Fibroblast of lung (primary cell): ENCODE data around the gene POMT1. TPM values are rescaled to one million over a fixed set of nuclear protein-coding genes. Genes with fewer than 3 reads are reported as not detected.

Source experiments
- DNase-seq, 2 donors: peaks; one replicate each; pipeline versions ENCODE4 v3.0.0 to v3.0.0-alpha.2; 2010; ENCODE audit warnings: low read depth in 2 of 2
- H2AFZ ChIP-seq: 2 replicates; pipeline ENCODE4 v1.5.1; 2012; ENCODE audit warnings: low read length, control low read depth, inconsistent platforms
- H3K27ac ChIP-seq: 2 replicates; pipeline ENCODE4 v1.5.1; 2011; ENCODE audit warnings: low read length, control low read depth; ENCODE audit not compliant: insufficient read depth
- H3K27me3 ChIP-seq: 2 replicates; pipeline ENCODE4 v1.5.1; 2011; ENCODE audit warnings: mild to moderate bottlenecking, low read length; ENCODE audit not compliant: control insufficient read depth, insufficient read depth
- H3K36me3 ChIP-seq: 2 replicates; pipeline ENCODE4 v1.5.1; 2011; ENCODE audit warnings: low read length; ENCODE audit not compliant: control insufficient read depth, insufficient read depth
- H3K4me1 ChIP-seq: 2 replicates; pipeline ENCODE4 v1.5.1; 2011; ENCODE audit warnings: low read length; ENCODE audit not compliant: control insufficient read depth, insufficient read depth; ENCODE audit errors: extremely low read depth
- H3K4me2 ChIP-seq: 2 replicates; pipeline ENCODE4 v1.5.1; 2011; ENCODE audit warnings: low read length, control low read depth; ENCODE audit not compliant: insufficient read depth; ENCODE audit errors: extremely low read depth
- H3K4me3 ChIP-seq, 4 experiments: fragments of 200-600 bp in 1 of 4; sonication (generic) in 1 of 4; replicated peaks in 1 of 4; 2 replicates each; pipeline ENCODE4 v1.5.1; 2011 to 2016; ENCODE audit warnings: low read length in 4 of 4, low read depth in 3 of 4, mild to moderate bottlenecking in 3 of 4, control low read depth in 2 of 4, inconsistent platforms in 1 of 4, mixed read lengths in 1 of 4; ENCODE audit not compliant: insufficient read depth in 1 of 4; ENCODE audit errors: control extremely low read depth in 1 of 4
- H3K79me2 ChIP-seq: 2 replicates; pipeline ENCODE4 v1.5.1; 2012; ENCODE audit warnings: mild to moderate bottlenecking, low read length, inconsistent platforms; ENCODE audit not compliant: control insufficient read depth, insufficient read depth
- H3K9ac ChIP-seq: 2 replicates; pipeline ENCODE4 v1.5.1; 2011; ENCODE audit warnings: mild to moderate bottlenecking, low read length, control low read depth; ENCODE audit not compliant: insufficient read depth
- H3K9me3 ChIP-seq: 2 replicates; pipeline ENCODE4 v1.5.1; 2012; ENCODE audit warnings: low read depth, low read length; ENCODE audit not compliant: control insufficient read depth, insufficient read depth
- H4K20me1 ChIP-seq: 2 replicates; pipeline ENCODE4 v1.5.1; 2011; ENCODE audit warnings: low read length; ENCODE audit not compliant: control insufficient read depth, insufficient read depth; ENCODE audit errors: extremely low read depth
- CTCF ChIP-seq, 2 donors: IDR thresholded peaks in 1 of 2; conservative IDR thresholded peaks in 1 of 2; 1 replicate in 1 of 2; 2 replicates in 1 of 2; pipeline ENCODE4 v1.5.1; 2011 to 2012; ENCODE audit warnings: low read length in 2 of 2, control low read depth in 1 of 2, inconsistent platforms in 1 of 2, low read depth in 1 of 2, mild to moderate bottlenecking in 1 of 2
- EZH2 ChIP-seq: IDR thresholded peaks from 2 replicates; pipeline ENCODE4 v1.5.1; 2012; ENCODE audit warnings: low read length, control low read depth, mild to moderate bottlenecking; ENCODE audit errors: missing control alignments
- polyA plus RNA-seq, 2 donors: library from polyadenylated mRNA; depleted of rRNA in 1 of 2; stranded (reverse) in 1 of 2; unstranded in 1 of 2; fragments of >200 nt; gene quantifications; 2 replicates each; pipeline ENCODE4 v1.2.1, GENCODE V29; 2011 to 2012; ENCODE audit warnings: missing spikeins in 1 of 2
- total RNA-seq: library from RNA; depleted of rRNA; stranded (reverse); fragments of >200 nt; gene quantifications from 2 replicates; pipeline ENCODE4 v1.2.1, GENCODE V29; 2014

Gene POMT1
- total and polyA plus RNA-seq, 2 donors (not counting 1 experiment from before 2014, with no cell fraction given), result 17.7 to 36.7 TPM

- Histone ChIP-seq H3K9me3 (no peaks in the 10 kb centered on the region), H2AFZ (no peak overlapping the region), H3K36me3 (peaks cover 55% of the 10 kb centered on the region), H3K9ac (no peak overlapping the region), H3K27me3 (no peaks in the 10 kb centered on the region), H3K79me2 (peaks cover 6% of the 10 kb centered on the region), H3K4me3 (no peak overlapping the region), H3K4me1 (no peaks in the 10 kb centered on the region), H3K27ac (no peak overlapping the region), H4K20me1 (no peaks in the 10 kb centered on the region), H3K4me2 (no peak overlapping the region)
- no peak for DNase-seq
- TF ChIP-seq EZH2, result no peak
- no peak for TF ChIP-seq CTCF (conservative IDR thresholded peaks at IDR 0.05 in 1 of 2, IDR thresholded peaks at IDR 0.05 in 1 of 2; ENCODE audit: low read depth in 1 of 2, low read length in 2 of 2)
Observed at GRCh38 chr9:131478911-131479310, 23.8 kb upstream of the POMT1 start.

GRCh38 chr9:131480258-131480657, 22.5 kb upstream of the POMT1 start:
- H3K9me3 ChIP-seq, result no peaks in the 10 kb centered on the region
- no peaks in the 10 kb centered on the region for H3K4me1 ChIP-seq
- no peak overlapping the region for H3K9ac ChIP-seq
- DNase-seq, result no peak
- no peak overlapping the region for H3K27ac ChIP-seq
- H3K36me3 ChIP-seq, result peaks cover 59% of the 10 kb centered on the region
- no peaks in the 10 kb centered on the region for H3K27me3 ChIP-seq
- H3K79me2 ChIP-seq, result peaks cover 6% of the 10 kb centered on the region
- TF ChIP-seq EZH2 (no peak), CTCF (conservative IDR thresholded peaks at IDR 0.05 in 1 of 2, IDR thresholded peaks at IDR 0.05 in 1 of 2; ENCODE audit: low read depth in 1 of 2, low read length in 2 of 2) (no peak)
- no peak overlapping the region for H3K4me2 ChIP-seq
- H3K4me3 ChIP-seq, result no peak overlapping the region
- no peak overlapping the region for H2AFZ ChIP-seq
- no peaks in the 10 kb centered on the region for H4K20me1 ChIP-seq

GRCh38 chr9:131481441-131482342, 21.0 kb upstream of the POMT1 start:
- Histone ChIP-seq H3K36me3 (peaks cover 57% of the 10 kb centered on the region), H3K27ac (no peak overlapping the region), H3K4me2 (no peak overlapping the region), H4K20me1 (no peaks in the 10 kb centered on the region), H3K4me3 (no peak overlapping the region), H3K27me3 (no peaks in the 10 kb centered on the region), H3K9me3 (no peaks in the 10 kb centered on the region), H3K4me1 (no peaks in the 10 kb centered on the region), H2AFZ (no peak overlapping the region), H3K9ac (no peak overlapping the region), H3K79me2 (peaks cover 6% of the 10 kb centered on the region)
- no peak for DNase-seq
- TF ChIP-seq CTCF (conservative IDR thresholded peaks at IDR 0.05 in 1 of 2, IDR thresholded peaks at IDR 0.05 in 1 of 2; ENCODE audit: low read depth in 1 of 2, low read length in 2 of 2), result no peak
- TF ChIP-seq EZH2, result no peak
